Adrenal gland (tissue), 12 donors: Measurements from ENCODE around the gene CEP170. TPM values are rescaled to one million over a fixed set of nuclear protein-coding genes. Genes with fewer than 3 reads are reported as not detected.
A peak's percentile ranks its signal among the peaks of the same experiment; 100 is the strongest.

ENCODE experiments used
- DNase-seq, 7 donors: peaks; one replicate each; pipeline ENCODE4 v3.0.0-alpha.2; 2019 to 2020
- H3K27ac ChIP-seq, 5 donors: fragments of 200-600 bp; sonication (generic) in 4 of 5; 1 replicate in 3 of 5; 2 replicates in 2 of 5; pipeline versions ENCODE4 v1.5.1 to v1.8.0; 2016 to 2020; ENCODE audit warnings: mild to moderate bottlenecking in 1 of 5
- H3K27me3 ChIP-seq: fragments of 200-600 bp; 2 replicates; pipeline ENCODE4 v1.8.0; 2021
- H3K36me3 ChIP-seq, 2 donors: fragments of 200-600 bp; replicated peaks in 1 of 2; 1 replicate in 1 of 2; 2 replicates in 1 of 2; pipeline versions ENCODE4 v1.5.1 to v1.8.0; 2018 to 2022
- H3K4me1 ChIP-seq, 2 donors: fragments of 200-600 bp; replicated peaks in 1 of 2; 1 replicate in 1 of 2; 2 replicates in 1 of 2; pipeline versions ENCODE4 v1.5.1 to v1.8.0; 2018 to 2021
- H3K4me3 ChIP-seq, 4 donors: fragments of 200-600 bp; sonication (generic) in 3 of 4; one replicate each; pipeline ENCODE4 v1.5.1; 2016 to 2018
- H3K9me3 ChIP-seq, 3 donors: fragments of 200-600 bp; sonication (generic) in 1 of 3; replicated peaks in 1 of 3; 1 replicate in 2 of 3; 2 replicates in 1 of 3; pipeline versions ENCODE4 v1.5.1 to v1.8.0; 2016 to 2021
- CTCF ChIP-seq, 6 experiments: fragments of 450-650 bp in 4 of 6; fragments of 200-600 bp in 2 of 6; sonication (generic) in 1 of 6; IDR thresholded peaks; 1 replicate in 5 of 6; 2 replicates in 1 of 6; pipeline versions ENCODE4 v1.5.1 to v1.8.0; 2016 to 2021; ENCODE audit warnings: antibody characterized with exemption in 6 of 6, mild to moderate bottlenecking in 2 of 6, moderate library complexity in 1 of 6
- POLR2A ChIP-seq, 2 donors: fragments of 450-650 bp; IDR thresholded peaks; one replicate each; pipeline ENCODE4 v1.6.1; 2017; ENCODE audit warnings: antibody characterized with exemption in 2 of 2, mild to moderate bottlenecking in 2 of 2, moderate library complexity in 1 of 2
- WGBS, 4 donors: extraction: QIAGEN DNeasy Blood & Tissue Kit in 2 of 4; methylation state at CpG; one replicate each; pipeline versions ENCODE4 v1.1.5 to v1.1.7; 2013 to 2017; 5-methylcytosine and 5-hydroxymethylcytosine counted together
- intact Hi-C, 2 donors: fragments of 100-400 bp; cut with DNase I; formaldehyde crosslinking; loops; one replicate each; pipeline versions ENCODE4 v1.14.1 to v1.15.0; 2022 to 2023
- polyA plus RNA-seq, 3 donors: library from polyadenylated mRNA; stranded (reverse); fragments of 200-250 nt in 2 of 3; fragments of 350-450 nt in 1 of 3; fragmentation: Illumina TruSeq in 1 of 3; extraction: RNeasy Lipid Tissue Mini Kit (QIAGEN cat#74804) in 1 of 3; gene quantifications; one replicate each; pipeline ENCODE4 v1.2.3, GENCODE V29; 2013 to 2014
- total RNA-seq, 9 donors: library from RNA; depleted of rRNA in 4 of 9; stranded (reverse); fragments of >200 nt in 4 of 9; fragments of 120-200 nt in 1 of 9; fragmentation: NEBNext Ultra II Directional in 1 of 9; extraction: Animal tissue kit (Norgen Biotek cat#: 25700) in 1 of 9; gene quantifications; one replicate each; pipeline versions ENCODE4 v1.1.0 to v1.2.4, GENCODE V29; 2013 to 2023
- donor health status: healthy with polysubstance abuse.
- donor health status: Bipolar disorder and iron deficiency.
- donor health status: DM: yes; HTN: yes; CAD: no.
- donor health status: DM: no; HTN: no; CAD: no.
- donor health status: DM: no; HTN: no; CAD: no.
- donor health status: DM: yes; HTN: yes; CAD: no.

The CEP170 gene
- total and polyA plus RNA-seq, 12 donors: 15.5 to 56.2 (median 35.9) TPM

GRCh38 chr1:243250102-243250501 lies 5.0 kb downstream of the CEP170 start:
- no peak overlapping the region for H3K27ac ChIP-seq
- TF ChIP-seq POLR2A (IDR thresholded peaks at IDR 0.05) (no peak), CTCF (IDR thresholded peaks at IDR 0.05) (no peak)
- whole genome bisulfite sequencing, 4 donors: 79 to 85% (median 82%) methylated on average over 3 of the region's 3 CpGs
- H3K27me3 ChIP-seq: no peaks in the 10 kb centered on the region
- no peak overlapping the region for H3K4me3 ChIP-seq
- intact Hi-C loops: no loop called here
- H3K4me1 ChIP-seq: peaks cover 12 to 57% of the 10 kb centered on the region in 2 donors
- H3K36me3 ChIP-seq: no peaks in the 10 kb centered on the region
- DNase-seq: no peak
- H3K9me3 ChIP-seq: no peaks in the 10 kb centered on the region

GRCh38 chr1:243249214-243249613 lies 5.9 kb downstream of the CEP170 start:
- intact Hi-C loops: no loop called here
- no peaks in the 10 kb centered on the region for H3K36me3 ChIP-seq
- peaks cover 17 to 57% of the 10 kb centered on the region in 2 donors for H3K4me1 ChIP-seq
- no peaks in the 10 kb centered on the region for H3K9me3 ChIP-seq
- TF ChIP-seq POLR2A (IDR thresholded peaks at IDR 0.05) (no peak), CTCF (IDR thresholded peaks at IDR 0.05) (no peak)
- no peak overlapping the region for H3K4me3 ChIP-seq
- no peak overlapping the region for H3K27ac ChIP-seq
- 91 to 96% (median 95%) methylated on average over 3 of the region's 3 CpGs for WGBS, 4 donors
- no peaks in the 10 kb centered on the region for H3K27me3 ChIP-seq
- DNase-seq: no peak

GRCh38 chr1:243247901-243248300 lies 7.2 kb downstream of the CEP170 start:
- H3K27me3 ChIP-seq: no peaks in the 10 kb centered on the region
- TF ChIP-seq POLR2A (IDR thresholded peaks at IDR 0.05) (no peak), CTCF (IDR thresholded peaks at IDR 0.05) (no peak)
- H3K27ac ChIP-seq: peak overlapping the region in 2 of 5 donors; percentile 49 to 67
- H3K4me3 ChIP-seq: no peak overlapping the region
- no peaks in the 10 kb centered on the region for H3K9me3 ChIP-seq
- intact Hi-C loops: no loop called here
- 82 to 86% (median 86%) methylated on average over 3 of the region's 3 CpGs for WGBS, 4 donors
- H3K4me1 ChIP-seq: peaks cover 10 to 49% of the 10 kb centered on the region in 2 donors
- H3K36me3 ChIP-seq: no peaks in the 10 kb centered on the region
- no peak for DNase-seq

- peak overlapping the region in 4 of 5 donors; percentile 33 to 67 (median 47) for H3K27ac ChIP-seq
- 73 to 86% (median 77%) methylated on average over 1 of the region's 1 CpG for WGBS, 4 donors
- H3K4me1 ChIP-seq: peaks cover 5 to 39% of the 10 kb centered on the region in 2 donors
- DNase-seq: peak in 2 of 7 donors; percentile 11 to 21
- no peaks in the 10 kb centered on the region for H3K9me3 ChIP-seq
- intact Hi-C loops: no loop called here
- H3K27me3 ChIP-seq: no peaks in the 10 kb centered on the region
- H3K4me3 ChIP-seq: no peak overlapping the region
- no peaks in the 10 kb centered on the region for H3K36me3 ChIP-seq
- TF ChIP-seq POLR2A (IDR thresholded peaks at IDR 0.05) (no peak), CTCF (IDR thresholded peaks at IDR 0.05) (no peak)
Measured at GRCh38 chr1:243246916-243247315, 8.2 kb downstream of the CEP170 start.
